ENCODE results near the gene EXOC3L2. TPM values are rescaled to one million over a fixed set of nuclear protein-coding genes. Genes with fewer than 3 reads are reported as not detected.
A peak's percentile ranks its signal among the peaks of the same experiment; 100 is the strongest.

EXOC3L2 gene
- total RNA-seq, 1 donor from 2014 or later: not detected

DNA sequence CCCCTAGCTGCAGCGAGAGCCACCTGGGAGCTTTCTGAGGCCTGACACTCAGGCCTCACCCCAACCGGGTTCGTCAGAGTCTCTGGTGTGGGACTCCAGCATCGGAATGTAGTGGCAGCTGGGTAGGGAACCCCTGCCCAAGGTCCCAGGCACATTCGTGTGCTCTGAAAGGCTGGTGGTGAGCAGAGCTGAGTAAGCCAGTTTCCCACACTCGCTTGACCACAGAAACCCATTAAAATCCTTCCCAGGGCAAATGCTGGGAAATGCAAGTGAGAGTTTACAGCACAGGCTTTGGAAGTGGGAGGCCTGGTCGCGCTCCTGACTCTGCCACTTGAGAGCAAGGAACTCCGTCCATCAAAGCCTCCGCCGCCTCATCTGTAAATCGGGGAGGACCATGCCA, 71.4 kb downstream of the EXOC3L2 start:
- Mint-ChIP-seq H3K4me3 (ENCODE audit: low read depth) (no peak overlapping the region), H3K27ac (peak overlapping the region; percentile 56), H3K9me3 (ENCODE audit: low read depth) (no peaks in the 10 kb centered on the region), H3K36me3 (ENCODE audit: insufficient read depth) (no peaks in the 10 kb centered on the region), H3K4me1 (ENCODE audit: low read depth) (peaks cover 13% of the 10 kb centered on the region), H3K27me3 (no peaks in the 10 kb centered on the region)
- no peak for DNase-seq (ENCODE audit: low spot score, unreplicated experiment)
- TF ChIP-seq, protein P1, sequence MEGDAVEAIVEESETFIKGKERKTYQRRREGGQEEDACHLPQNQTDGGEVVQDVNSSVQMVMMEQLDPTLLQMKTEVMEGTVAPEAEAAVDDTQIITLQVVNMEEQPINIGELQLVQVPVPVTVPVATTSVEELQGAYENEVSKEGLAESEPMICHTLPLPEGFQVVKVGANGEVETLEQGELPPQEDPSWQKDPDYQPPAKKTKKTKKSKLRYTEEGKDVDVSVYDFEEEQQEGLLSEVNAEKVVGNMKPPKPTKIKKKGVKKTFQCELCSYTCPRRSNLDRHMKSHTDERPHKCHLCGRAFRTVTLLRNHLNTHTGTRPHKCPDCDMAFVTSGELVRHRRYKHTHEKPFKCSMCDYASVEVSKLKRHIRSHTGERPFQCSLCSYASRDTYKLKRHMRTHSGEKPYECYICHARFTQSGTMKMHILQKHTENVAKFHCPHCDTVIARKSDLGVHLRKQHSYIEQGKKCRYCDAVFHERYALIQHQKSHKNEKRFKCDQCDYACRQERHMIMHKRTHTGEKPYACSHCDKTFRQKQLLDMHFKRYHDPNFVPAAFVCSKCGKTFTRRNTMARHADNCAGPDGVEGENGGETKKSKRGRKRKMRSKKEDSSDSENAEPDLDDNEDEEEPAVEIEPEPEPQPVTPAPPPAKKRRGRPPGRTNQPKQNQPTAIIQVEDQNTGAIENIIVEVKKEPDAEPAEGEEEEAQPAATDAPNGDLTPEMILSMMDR (IDR thresholded peaks at IDR 0.05; ENCODE audit: unreplicated experiment): no peak

DNA sequence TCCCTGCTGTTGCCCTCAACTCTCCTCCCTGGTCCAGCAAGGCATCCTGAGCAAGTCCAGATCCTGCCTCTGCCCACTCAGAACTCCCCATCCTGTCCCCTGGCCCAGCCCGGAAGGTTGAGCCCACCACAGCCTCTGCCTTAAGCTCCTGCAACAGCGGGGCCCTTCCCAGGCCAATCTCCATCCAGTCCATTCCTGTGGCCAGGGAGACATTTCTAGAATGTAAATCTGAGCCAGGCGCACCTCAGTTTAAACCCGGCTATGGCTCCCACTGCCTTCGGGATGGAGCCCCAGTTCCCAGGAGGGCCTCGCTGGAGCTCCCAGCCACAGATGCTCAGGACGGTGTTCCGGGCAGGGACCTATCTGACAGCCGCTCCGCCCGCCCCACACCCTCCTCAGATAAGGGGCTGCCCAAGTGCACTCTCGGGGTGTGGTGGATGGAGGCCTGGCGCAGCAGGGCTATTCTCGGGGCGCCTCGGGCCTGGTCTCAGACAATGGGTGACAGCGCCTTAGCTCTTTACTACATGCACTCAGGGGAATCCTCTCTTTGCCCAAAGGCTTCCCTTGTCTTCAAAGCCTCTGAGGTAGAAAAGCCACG, 72.5 kb downstream of the EXOC3L2 start:
- no peak overlapping the region for H3K4me3 Mint-ChIP-seq (ENCODE audit: low read depth)
- peaks cover 11% of the 10 kb centered on the region for H3K4me1 Mint-ChIP-seq (ENCODE audit: low read depth)
- no peak for DNase-seq (ENCODE audit: low spot score, unreplicated experiment)
- TF ChIP-seq, protein P1 (IDR thresholded peaks at IDR 0.05; ENCODE audit: unreplicated experiment): no peak
- H3K27me3 Mint-ChIP-seq: no peaks in the 10 kb centered on the region
- H3K9me3 Mint-ChIP-seq (ENCODE audit: low read depth): no peaks in the 10 kb centered on the region
- H3K27ac Mint-ChIP-seq: no peak overlapping the region
- H3K36me3 Mint-ChIP-seq (ENCODE audit: insufficient read depth): no peaks in the 10 kb centered on the region

DNA sequence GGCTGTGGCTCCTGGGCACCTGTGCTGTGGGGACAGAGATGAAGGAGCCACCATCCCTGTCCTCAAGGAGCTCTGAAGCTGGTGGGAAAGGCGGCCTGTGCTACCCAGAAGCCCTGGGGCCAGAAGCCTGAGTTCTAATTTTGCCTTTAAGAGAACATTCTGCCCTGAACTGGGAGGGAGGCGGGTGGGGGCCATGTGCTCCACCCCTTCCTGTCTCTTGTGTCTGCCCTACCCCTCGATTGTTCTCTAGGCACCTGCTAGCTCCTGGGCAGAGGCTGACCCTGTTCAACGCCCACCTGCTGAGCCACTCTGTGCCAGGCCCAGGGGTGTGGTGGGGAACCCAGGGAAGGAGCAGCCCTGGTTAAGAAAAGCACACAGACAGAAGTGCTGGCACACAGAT, 73.0 kb downstream of the EXOC3L2 start:
- Mint-ChIP-seq H3K9me3 (ENCODE audit: low read depth) (no peaks in the 10 kb centered on the region), H3K27ac (no peak overlapping the region), H3K27me3 (no peaks in the 10 kb centered on the region), H3K36me3 (ENCODE audit: insufficient read depth) (no peaks in the 10 kb centered on the region), H3K4me1 (ENCODE audit: low read depth) (peaks cover 9% of the 10 kb centered on the region), H3K4me3 (ENCODE audit: low read depth) (no peak overlapping the region)
- TF ChIP-seq, protein P1 (IDR thresholded peaks at IDR 0.05; ENCODE audit: unreplicated experiment): no peak
- DNase-seq (ENCODE audit: low spot score, unreplicated experiment): no peak

DNA sequence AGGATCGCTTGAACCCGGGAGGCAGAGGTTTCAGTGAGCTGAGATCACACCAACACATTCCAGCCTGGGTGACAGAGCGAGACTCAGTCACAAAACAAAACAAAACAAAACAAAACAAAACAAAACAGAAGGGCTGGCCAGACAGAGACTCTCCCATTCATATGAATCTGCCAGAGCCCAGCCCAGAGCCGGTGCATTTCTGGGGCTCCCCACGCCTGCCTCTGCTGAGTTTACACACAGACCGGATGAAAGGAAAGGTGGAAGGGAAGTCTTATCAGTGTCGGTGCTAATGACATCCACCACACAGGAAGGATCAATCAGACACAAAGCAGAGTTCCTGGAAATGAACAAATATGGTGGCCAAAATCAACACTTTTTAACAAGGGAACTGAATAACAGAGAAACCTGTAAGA, 74.0 kb downstream of the EXOC3L2 start:
- Mint-ChIP-seq H3K4me3 (ENCODE audit: low read depth) (peak overlapping the region; percentile 9), H3K9me3 (ENCODE audit: low read depth) (no peaks in the 10 kb centered on the region), H3K27me3 (no peaks in the 10 kb centered on the region), H3K27ac (peak overlapping the region; percentile 84), H3K36me3 (ENCODE audit: insufficient read depth) (no peaks in the 10 kb centered on the region), H3K4me1 (ENCODE audit: low read depth) (peaks cover 9% of the 10 kb centered on the region)
- TF ChIP-seq, protein P1 (IDR thresholded peaks at IDR 0.05; ENCODE audit: unreplicated experiment): no peak
- DNase-seq (ENCODE audit: low spot score, unreplicated experiment): no peak

DNA sequence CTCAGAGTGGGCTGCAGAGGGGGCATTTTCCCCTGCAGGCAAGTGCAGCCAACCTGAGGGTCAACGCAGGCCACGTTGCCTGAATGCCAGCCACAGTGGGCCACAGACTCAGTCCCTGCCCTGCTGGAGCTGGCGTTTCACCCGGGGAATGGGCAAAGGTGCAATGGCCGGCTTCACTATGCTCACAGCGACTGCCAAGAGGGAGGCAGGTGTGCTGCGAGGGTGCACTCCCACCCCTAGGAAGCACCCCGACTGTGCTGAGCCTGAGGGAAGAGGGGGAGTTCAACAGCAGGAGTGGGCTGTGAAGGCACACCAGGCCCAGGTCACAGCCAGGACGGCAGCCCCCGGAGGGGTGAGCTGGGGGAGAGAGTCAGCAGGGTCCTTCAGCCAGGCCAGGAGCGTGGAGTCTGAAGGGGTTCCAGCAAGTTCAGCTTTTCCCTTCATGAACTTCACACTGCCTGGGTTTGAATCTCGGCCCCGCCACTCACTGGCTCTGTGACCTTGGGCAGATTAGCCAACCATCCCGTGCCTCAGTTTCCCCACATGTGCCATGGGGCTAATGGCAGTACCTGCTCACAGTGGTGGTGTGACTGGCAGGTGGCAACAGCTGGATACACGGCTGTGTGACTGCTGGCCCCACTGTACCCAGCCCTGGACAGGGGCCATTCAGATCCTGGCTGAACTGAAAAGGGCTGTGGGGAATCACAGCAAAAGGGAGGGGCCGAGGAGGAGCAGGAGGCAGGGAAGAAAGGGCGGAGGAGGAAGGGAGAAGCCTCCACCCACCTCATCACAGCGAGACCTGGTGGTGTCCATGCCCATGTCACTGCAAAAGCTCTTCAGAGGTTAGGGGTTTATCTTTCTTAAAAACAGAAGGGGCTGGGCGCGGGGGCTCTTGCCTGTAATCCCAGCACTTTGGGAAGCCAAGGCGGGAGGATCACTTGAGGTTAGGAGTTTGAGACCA, 74.8 kb downstream of the EXOC3L2 start:
- H3K36me3 Mint-ChIP-seq (ENCODE audit: insufficient read depth): no peaks in the 10 kb centered on the region
- no peaks in the 10 kb centered on the region for H3K27me3 Mint-ChIP-seq
- TF ChIP-seq, protein P1 (IDR thresholded peaks at IDR 0.05; ENCODE audit: unreplicated experiment): no peak
- peaks cover 8% of the 10 kb centered on the region for H3K4me1 Mint-ChIP-seq (ENCODE audit: low read depth)
- H3K27ac Mint-ChIP-seq: peak overlapping the region; percentile 84
- H3K9me3 Mint-ChIP-seq (ENCODE audit: low read depth): no peaks in the 10 kb centered on the region
- no peak for DNase-seq (ENCODE audit: low spot score, unreplicated experiment)
- no peak overlapping the region for H3K4me3 Mint-ChIP-seq (ENCODE audit: low read depth)
